PC-3 (cell line): ENCODE data around the gene TIMM29.

Experiments
- EZH2 ChIP-seq: fragments of 300-600 bp; sonication (generic); IDR thresholded peaks from one replicate; pipeline ENCODE4 v1.6.1; 2017; ENCODE audit warnings: antibody characterized with exemption, mild to moderate bottlenecking, low read length; ENCODE audit not compliant: unreplicated experiment
- TF ChIP-seq, protein P1 (sequence below): fragments of 300-600 bp; sonication (generic); conservative IDR thresholded peaks from 2 replicates; pipeline ENCODE4 v1.5.1; 2017; ENCODE audit warnings: antibody characterized with exemption, low read depth, mild to moderate bottlenecking, low read length

DNA sequence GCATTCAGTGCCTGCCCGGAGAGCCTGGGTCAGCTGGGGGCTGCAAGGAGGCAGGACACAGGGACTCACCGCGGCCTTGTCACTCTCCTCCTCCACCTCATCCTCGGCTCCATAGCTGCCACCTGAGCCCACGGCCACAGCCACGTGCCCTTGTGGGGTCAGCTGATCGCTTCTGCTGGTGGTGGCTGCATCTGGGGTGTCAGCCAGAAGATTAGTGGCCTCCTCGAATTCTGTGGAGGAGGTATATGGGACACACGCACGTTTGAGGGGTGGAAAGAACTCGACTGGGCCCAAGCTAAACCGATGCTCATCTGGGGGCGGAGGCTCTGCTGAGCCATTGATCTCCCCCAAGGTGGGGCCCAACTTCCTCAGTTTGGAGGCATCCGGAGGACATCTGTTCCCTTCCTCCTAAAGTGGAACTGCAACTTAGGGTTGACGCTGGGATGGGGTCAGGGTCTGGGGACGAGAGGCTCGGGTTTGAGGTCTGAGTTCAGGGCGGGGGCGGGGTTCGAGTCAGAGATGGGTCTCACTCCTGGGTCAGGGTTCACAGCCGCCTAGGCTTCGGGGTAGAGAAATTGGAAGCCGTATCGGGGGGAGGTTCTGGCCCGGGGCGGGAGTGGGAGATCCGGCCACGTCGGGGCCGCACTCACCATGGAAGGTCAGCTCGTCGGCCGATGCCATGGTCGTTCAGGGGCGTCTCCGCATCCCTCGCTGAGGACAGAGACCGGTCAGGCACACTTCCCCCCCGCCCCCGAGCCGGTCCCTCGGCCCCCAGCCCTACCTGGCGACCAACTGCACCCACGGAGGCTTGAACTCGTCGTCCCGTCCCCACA lies 665 bp upstream of the TIMM29 start:
- TF ChIP-seq, protein P1, sequence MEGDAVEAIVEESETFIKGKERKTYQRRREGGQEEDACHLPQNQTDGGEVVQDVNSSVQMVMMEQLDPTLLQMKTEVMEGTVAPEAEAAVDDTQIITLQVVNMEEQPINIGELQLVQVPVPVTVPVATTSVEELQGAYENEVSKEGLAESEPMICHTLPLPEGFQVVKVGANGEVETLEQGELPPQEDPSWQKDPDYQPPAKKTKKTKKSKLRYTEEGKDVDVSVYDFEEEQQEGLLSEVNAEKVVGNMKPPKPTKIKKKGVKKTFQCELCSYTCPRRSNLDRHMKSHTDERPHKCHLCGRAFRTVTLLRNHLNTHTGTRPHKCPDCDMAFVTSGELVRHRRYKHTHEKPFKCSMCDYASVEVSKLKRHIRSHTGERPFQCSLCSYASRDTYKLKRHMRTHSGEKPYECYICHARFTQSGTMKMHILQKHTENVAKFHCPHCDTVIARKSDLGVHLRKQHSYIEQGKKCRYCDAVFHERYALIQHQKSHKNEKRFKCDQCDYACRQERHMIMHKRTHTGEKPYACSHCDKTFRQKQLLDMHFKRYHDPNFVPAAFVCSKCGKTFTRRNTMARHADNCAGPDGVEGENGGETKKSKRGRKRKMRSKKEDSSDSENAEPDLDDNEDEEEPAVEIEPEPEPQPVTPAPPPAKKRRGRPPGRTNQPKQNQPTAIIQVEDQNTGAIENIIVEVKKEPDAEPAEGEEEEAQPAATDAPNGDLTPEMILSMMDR: no peak
- no peak for TF ChIP-seq EZH2
